GM12801 (cell line): Measurements from ENCODE around the gene ZHX3.

ENCODE experiments used
- CTCF ChIP-seq: IDR thresholded peaks from one replicate; pipeline ENCODE4 v1.5.1; 2011; ENCODE audit warnings: control low read depth; ENCODE audit not compliant: insufficient read length; ENCODE audit errors: extremely low read depth

Gene ZHX3

GRCh38 chr20:41273445-41273844 is 44.1 kb downstream of the ZHX3 start:
- TF ChIP-seq CTCF: no peak

- no peak for TF ChIP-seq CTCF
Measured at GRCh38 chr20:41272339-41272738, 45.2 kb downstream of the ZHX3 start.

GRCh38 chr20:41268917-41269652 is 48.4 kb downstream of the ZHX3 start:
- TF ChIP-seq CTCF: no peak

- no peak for TF ChIP-seq CTCF
Measured at GRCh38 chr20:41268402-41268801, 49.1 kb downstream of the ZHX3 start.

GRCh38 chr20:41265938-41266337 is 51.6 kb downstream of the ZHX3 start:
- TF ChIP-seq CTCF: no peak

GRCh38 chr20:41264819-41265218 is 52.7 kb downstream of the ZHX3 start:
- no peak for TF ChIP-seq CTCF

GRCh38 chr20:41261790-41262717 is 55.5 kb downstream of the ZHX3 start:
- TF ChIP-seq CTCF: no peak
